GM12878 (cell line): ENCODE measurements around the gene CD96. TPM values are rescaled to one million over a fixed set of nuclear protein-coding genes. Genes with fewer than 3 reads are reported as not detected.

ENCODE experiments used
- ATAC-seq: fragments of 200-7000 bp; cut with Tn5 transposase; 3 replicates; pipeline ENCODE4 v1.9.1; 2020; ENCODE audit warnings: mild to moderate bottlenecking, moderate library complexity
- BruUV-seq: library from RNA; stranded (reverse); fragments of 400-500 nt; replicated peaks from 2 replicates; lab custom pipeline; 2021; lab: Mats Ljungman, UMichigan
- CTCF ChIA-PET: fragments of 300-600 bp; sonication (Branson Sonifier 250); formaldehyde crosslinking; extraction: SDS; loops from one replicate; lab custom pipeline; 2021; ENCODE audit warnings: inconsistent platforms; lab: Yijun Ruan, JAX
- POLR2A ChIA-PET: fragments of 350-600 bp; formaldehyde crosslinking; extraction: SDS; loops from one replicate; lab custom pipeline; 2021; ENCODE audit warnings: inconsistent platforms; lab: Charles Lee
- RAD21 ChIA-PET: fragments of 300-600 bp; sonication (Branson Sonifier 250); formaldehyde crosslinking; loops from one replicate; lab custom pipeline; 2023; ENCODE audit warnings: antibody characterized with exemption; ENCODE audit not compliant: unreplicated experiment; lab: Charles Lee
- SMC1A ChIA-PET: fragments of 300-600 bp; sonication (Branson Sonifier 250); formaldehyde crosslinking; loops from one replicate; lab custom pipeline; 2023; ENCODE audit not compliant: unreplicated experiment, uncharacterized antibody; lab: Charles Lee
- DNase-seq: peaks from one replicate; pipeline ENCODE4 v3.0.0-alpha.2; 2011; ENCODE audit warnings: low read depth, low spot score
- FAIRE-seq: peaks from 3 replicates; lab custom pipeline; 2011; peaks lifted over from hg19 to GRCh38; lab: Jason Lieb, UNC
- H2AFZ ChIP-seq: 2 replicates; pipeline ENCODE4 v1.6.0; 2011; ENCODE audit warnings: low read depth, low read length, control low read depth; ENCODE audit not compliant: control insufficient read depth
- H3K27ac ChIP-seq: 2 replicates; pipeline ENCODE4 v1.5.1; 2011; ENCODE audit warnings: control low read depth; ENCODE audit not compliant: control insufficient read depth, insufficient read depth
- H3K27me3 ChIP-seq, 2 experiments: replicated peaks in 1 of 2; 2 replicates each; pipeline versions ENCODE4 v1.6.0 to v1.6.1; 2011; ENCODE audit warnings: low read length in 1 of 2; ENCODE audit not compliant: control insufficient read depth in 2 of 2, insufficient read depth in 2 of 2
- H3K36me3 ChIP-seq, 2 experiments: 2 replicates each; pipeline ENCODE4 v1.5.1; 2011; ENCODE audit warnings: low read length in 1 of 2; ENCODE audit not compliant: control insufficient read depth in 2 of 2, insufficient read depth in 2 of 2
- H3K4me1 ChIP-seq: 2 replicates; pipeline ENCODE4 v1.6.1; 2011; ENCODE audit warnings: mild to moderate bottlenecking, low read length, moderate library complexity, mixed read lengths; ENCODE audit not compliant: control insufficient read depth, insufficient read depth
- H3K4me2 ChIP-seq: 2 replicates; pipeline ENCODE4 v1.6.0; 2011; ENCODE audit warnings: control low read depth; ENCODE audit not compliant: control insufficient read depth, insufficient read depth
- H3K4me3 ChIP-seq: fragments of 200-600 bp; sonication (generic); 2 replicates; pipeline ENCODE4 v1.5.1; 2016
- H3K79me2 ChIP-seq: 2 replicates; pipeline ENCODE4 v1.6.0; 2011; ENCODE audit warnings: low read length; ENCODE audit not compliant: control insufficient read depth, insufficient read depth
- H3K9ac ChIP-seq: 2 replicates; pipeline ENCODE4 v1.8.0; 2011; ENCODE audit warnings: low read length, control low read depth, mixed read lengths; ENCODE audit not compliant: control insufficient read depth, insufficient read depth
- H3K9me3 ChIP-seq: replicated peaks from 3 replicates; pipeline ENCODE4 v1.5.1; 2011; ENCODE audit warnings: mild to moderate bottlenecking, low read length; ENCODE audit not compliant: control insufficient read depth, insufficient read depth
- H4K20me1 ChIP-seq: 2 replicates; pipeline ENCODE4 v1.6.0; 2011; ENCODE audit not compliant: control insufficient read depth, insufficient read depth
- CTCF ChIP-seq, 3 experiments: IDR thresholded peaks in 2 of 3; conservative IDR thresholded peaks in 1 of 3; 2 replicates each; pipeline ENCODE4 v1.5.1; 2011; ENCODE audit warnings: low read depth in 3 of 3, low read length in 3 of 3, mild to moderate bottlenecking in 3 of 3, control low read depth in 2 of 3, moderate library complexity in 2 of 3, inconsistent platforms in 1 of 3, mixed read lengths in 1 of 3; ENCODE audit not compliant: control insufficient read depth in 2 of 3, insufficient read depth in 1 of 3; ENCODE audit errors: extremely low read depth in 1 of 3
- FOXK2 ChIP-seq: fragments of 450-650 bp; IDR thresholded peaks from 2 replicates; pipeline ENCODE4 v1.6.1; 2017; ENCODE audit warnings: mild to moderate bottlenecking, moderate library complexity
- KAT2A ChIP-seq: conservative IDR thresholded peaks from 2 replicates; pipeline ENCODE4 v1.6.1; 2011; ENCODE audit warnings: low read depth, low read length; ENCODE audit not compliant: control insufficient read depth
- SMC3 ChIP-seq: IDR thresholded peaks from 2 replicates; pipeline ENCODE4 v1.6.1; 2011; ENCODE audit warnings: low read length, improper control_type of control experiment, borderline replicate concordance
- ZNF592 ChIP-seq: fragments of 450-650 bp; IDR thresholded peaks from 2 replicates; pipeline ENCODE4 v1.6.1; 2017; ENCODE audit warnings: mild to moderate bottlenecking, moderate library complexity
- WGBS: methylation state at CpG from one replicate; pipeline ENCODE4 v1.1.6; 2016; ENCODE audit warnings: low lambda C conversion rate; ENCODE audit not compliant: insufficient replicate concordance, insufficient coverage; ENCODE audit errors: missing lambda C conversion rate; 5-methylcytosine and 5-hydroxymethylcytosine counted together
- in situ Hi-C: fragments of 300-500 bp; cut with MboI; formaldehyde crosslinking; loops from 9 replicates; pipeline ENCODE4 v1.14.3; 2018; ENCODE audit warnings: mixed read lengths
- intact Hi-C: fragments of 100-400 bp; cut with micrococcal nuclease; formaldehyde crosslinking; loops from one replicate; pipeline ENCODE4 v1.14.2; 2022; ENCODE audit not compliant: unreplicated experiment
- polyA plus RNA-seq, 11 experiments: library from polyadenylated mRNA; depleted of rRNA in 4 of 11; unstranded in 6 of 11; stranded (reverse) in 5 of 11; fragments of >200 nt; fragmentation: Nextera tagmentation in 4 of 11; fragmentation: Illumina TruSeq in 1 of 11; extraction: Ambion mirVana in 4 of 11; extraction: Trizol in 1 of 11; gene quantifications; 1 replicate in 1 of 11; 2 replicates in 10 of 11; pipeline versions ENCODE4 v1.2.1 to v1.2.3, GENCODE V29; 2011 to 2016; ENCODE audit warnings: inconsistent platforms in 2 of 11, missing spikeins in 2 of 11, low read depth in 1 of 11
- total RNA-seq, 4 experiments: library from RNA; depleted of rRNA in 3 of 4; stranded (reverse); fragments of >200 nt in 3 of 4; fragmentation: Illumina TruSeq in 1 of 4; extraction: Trizol in 1 of 4; gene quantifications; 2 replicates each; pipeline versions ENCODE4 v1.2.1 to v1.2.3, GENCODE V29; 2013 to 2021

CD96 gene
- total and polyA plus RNA-seq, 10 of the 15 experiments (the other 5 are each of a cell fraction or from before 2014, with no cell fraction given): 0.13 to 10.1 (median 0.47) TPM

- no peak for DNase-seq
- Histone ChIP-seq H3K27ac (no peak overlapping the region), H3K27me3 (no peaks in the 10 kb centered on the region; a peak in 1 of 4 replicates), H2AFZ (no peak overlapping the region), H3K4me2 (no peak overlapping the region), H3K9me3 (no peaks in the 10 kb centered on the region), H3K9ac (no peak overlapping the region), H3K36me3 (no peaks in the 10 kb centered on the region), H3K4me1 (no peaks in the 10 kb centered on the region), H4K20me1 (no peaks in the 10 kb centered on the region), H3K79me2 (no peaks in the 10 kb centered on the region), H3K4me3 (no peak overlapping the region)
- RAD21 ChIA-PET: no interaction called here
- TF ChIP-seq SMC3: peak; percentile 7; the same call in 1 of the 2 replicates
- no peak for TF ChIP-seq ZNF592
- no peak for TF ChIP-seq KAT2A
- TF ChIP-seq CTCF (IDR thresholded peaks at IDR 0.05 in 2 of 3, conservative IDR thresholded peaks at IDR 0.05 in 1 of 3; ENCODE audit: control insufficient read depth in 2 of 3, extremely low read depth in 1 of 3, insufficient read depth in 1 of 3, low read depth in 3 of 3, low read length in 3 of 3): peak; percentile 43 to 58 (median 47)
- no peak for TF ChIP-seq FOXK2
- POLR2A ChIA-PET: no interaction called here
- WGBS: 73% methylated on average over 5 of the region's 5 CpGs
- BruUV-seq: no TSS peak
- peak; percentile 79 for ATAC-seq
- SMC1A ChIA-PET: interaction anchor here (1.2 to 1.6 kb wide), 2 partner anchors 9 to 21 kb away, joined by 3 read pairs; no protein-coding TSS in a partner anchor
- CTCF ChIA-PET: interaction anchor here (1.0 to 2.9 kb wide), 5 partner anchors 16 to 95 kb away, joined by 3 to 14 read pairs (median 5); no protein-coding TSS in a partner anchor
- intact Hi-C loops: no loop called here
- FAIRE-seq: no peak
- in situ Hi-C loops: no loop called here
Observed at GRCh38 chr3:111621535-111621934, 79.5 kb downstream of the CD96 start.
